Pancreas (tissue), 10 donors: ENCODE results near the gene TTC7B. TPM values are rescaled to one million over a fixed set of nuclear protein-coding genes. Genes with fewer than 3 reads are reported as not detected.

Experiments used
- ATAC-seq, 4 donors: fragments of 200-7000 bp; cut with Tn5 transposase; one replicate each; pipeline versions ENCODE4 v1.8.0 to v1.9.1; 2020; ENCODE audit warnings: mild to moderate bottlenecking in 4 of 4, moderate library complexity in 4 of 4
- DNase-seq, 6 donors: peaks; one replicate each; pipeline ENCODE4 v3.0.0-alpha.2; 2020
- FAIRE-seq: peaks from 2 replicates; lab custom pipeline; 2012; peaks lifted over from hg19 to GRCh38; lab: Jason Lieb, UNC
- H3K27ac ChIP-seq, 4 donors: fragments of 200-600 bp; sonication (generic); 1 replicate in 3 of 4; 2 replicates in 1 of 4; pipeline versions ENCODE4 v1.5.0 to v1.8.0; 2020
- H3K27me3 ChIP-seq, 4 donors: fragments of 200-600 bp; one replicate each; pipeline ENCODE4 v1.8.0; 2021
- H3K36me3 ChIP-seq, 3 donors: fragments of 200-600 bp; sonication (generic) in 1 of 3; one replicate each; pipeline versions ENCODE4 v1.5.0 to v1.8.0; 2020 to 2021
- H3K4me1 ChIP-seq, 3 donors: fragments of 200-600 bp; one replicate each; pipeline ENCODE4 v1.8.0; 2021
- H3K4me3 ChIP-seq, 4 donors: fragments of 200-600 bp; sonication (generic) in 2 of 4; one replicate each; pipeline versions ENCODE4 v1.5.0 to v1.8.0; 2020 to 2021
- H3K9me3 ChIP-seq, 4 donors: fragments of 200-600 bp; one replicate each; pipeline ENCODE4 v1.8.0; 2021
- WGBS, 2 donors: extraction: QIAGEN DNeasy Blood & Tissue Kit; methylation state at CpG; one replicate each; pipeline ENCODE4 v1.1.7; 2013; 5-methylcytosine and 5-hydroxymethylcytosine counted together
- intact Hi-C, 3 donors: fragments of 100-400 bp; cut with DNase I; formaldehyde crosslinking; loops; one replicate each; pipeline versions ENCODE4 v1.11.1 to v1.14.2; 2022
- polyA plus RNA-seq, 2 donors: library from polyadenylated mRNA; stranded (reverse); fragments of 200-250 nt; gene quantifications; one replicate each; pipeline ENCODE4 v1.2.3, GENCODE V29; 2013
- total RNA-seq, 6 donors: library from RNA; stranded (reverse); fragmentation: NEBNext Ultra II Directional in 4 of 6; extraction: Animal tissue kit (Norgen Biotek cat#: 25700) in 4 of 6; gene quantifications; one replicate each; pipeline versions ENCODE4 v1.2.1 to v1.2.4, GENCODE V29; 2021 to 2023
- TF ChIP-seq, protein P1 (sequence below), 4 donors: fragments of 200-600 bp; sonication (generic) in 3 of 4; IDR thresholded peaks; one replicate each; pipeline versions ENCODE4 v1.5.0 to v1.8.0; 2021; ENCODE audit warnings: antibody characterized with exemption in 4 of 4
- donor health status: healthy with polysubstance abuse.
- donor health status: DM: no; HTN: no; CAD: no; lungs with moderate emphysema.
- donor health status: DM: no; HTN: no; CAD: no.
- donor health status: control.
- donor health status: control.
- donor health status: Bipolar disorder and iron deficiency.
- donor health status: DM: yes; HTN: yes; CAD: no.
- donor health status: DM: no; HTN: no; CAD: no.
- donor health status: DM: no; HTN: no; CAD: no.
- donor health status: DM: yes; HTN: yes; CAD: no.

Gene TTC7B
- total and polyA plus RNA-seq, 8 donors = 8.9 to 39.6 (median 29.6) TPM

DNA sequence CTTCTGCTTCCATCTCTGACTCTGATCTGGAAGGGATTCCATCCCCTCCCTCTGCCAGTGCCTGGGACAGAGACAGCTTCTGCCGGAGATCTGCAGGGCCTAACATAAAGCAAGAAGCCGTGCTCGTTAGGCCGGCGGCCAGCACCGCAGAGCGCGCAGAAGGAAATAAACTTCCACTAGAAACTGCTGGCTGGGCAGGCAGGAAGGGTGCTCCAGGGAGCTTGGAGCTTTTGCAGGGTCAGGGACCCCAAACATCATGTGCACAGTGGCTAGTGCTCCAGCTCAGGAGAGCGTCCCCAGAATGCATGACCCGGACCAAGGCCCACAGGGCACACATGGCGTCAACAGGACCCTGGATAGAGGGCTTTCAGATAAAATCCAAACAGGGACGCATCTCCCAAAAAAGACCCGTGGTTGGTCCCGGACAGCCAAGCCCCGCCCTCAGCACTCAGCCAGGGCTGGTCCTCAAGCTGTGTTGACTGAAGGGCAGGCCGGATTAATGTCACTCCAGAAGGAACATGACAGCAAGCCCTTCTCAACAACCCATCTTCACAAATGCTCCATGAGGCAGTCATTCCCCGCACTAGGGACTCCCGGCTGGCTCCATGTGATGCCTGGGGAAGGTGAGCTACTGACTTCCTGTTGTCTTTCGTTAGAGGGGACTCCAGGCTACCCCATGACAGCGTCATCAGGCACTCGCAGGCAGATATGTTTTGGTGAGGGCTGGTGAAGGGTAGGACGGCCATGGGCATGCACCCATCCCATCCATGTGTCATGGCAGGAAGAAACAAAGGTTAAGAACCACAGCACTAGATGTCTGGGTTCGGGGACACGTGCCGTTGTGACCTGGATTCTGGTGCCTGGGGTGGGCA lies 297.9 kb downstream of the TTC7B start:
- peaks cover 0 to 2% (median under 1%) of the 10 kb centered on the region in 3 donors for H3K4me1 ChIP-seq
- no peak overlapping the region for H3K27ac ChIP-seq
- TF ChIP-seq, protein P1, sequence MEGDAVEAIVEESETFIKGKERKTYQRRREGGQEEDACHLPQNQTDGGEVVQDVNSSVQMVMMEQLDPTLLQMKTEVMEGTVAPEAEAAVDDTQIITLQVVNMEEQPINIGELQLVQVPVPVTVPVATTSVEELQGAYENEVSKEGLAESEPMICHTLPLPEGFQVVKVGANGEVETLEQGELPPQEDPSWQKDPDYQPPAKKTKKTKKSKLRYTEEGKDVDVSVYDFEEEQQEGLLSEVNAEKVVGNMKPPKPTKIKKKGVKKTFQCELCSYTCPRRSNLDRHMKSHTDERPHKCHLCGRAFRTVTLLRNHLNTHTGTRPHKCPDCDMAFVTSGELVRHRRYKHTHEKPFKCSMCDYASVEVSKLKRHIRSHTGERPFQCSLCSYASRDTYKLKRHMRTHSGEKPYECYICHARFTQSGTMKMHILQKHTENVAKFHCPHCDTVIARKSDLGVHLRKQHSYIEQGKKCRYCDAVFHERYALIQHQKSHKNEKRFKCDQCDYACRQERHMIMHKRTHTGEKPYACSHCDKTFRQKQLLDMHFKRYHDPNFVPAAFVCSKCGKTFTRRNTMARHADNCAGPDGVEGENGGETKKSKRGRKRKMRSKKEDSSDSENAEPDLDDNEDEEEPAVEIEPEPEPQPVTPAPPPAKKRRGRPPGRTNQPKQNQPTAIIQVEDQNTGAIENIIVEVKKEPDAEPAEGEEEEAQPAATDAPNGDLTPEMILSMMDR (IDR thresholded peaks at IDR 0.05) = no peak
- 66 to 77% methylated on average over 25 of the region's 25 CpGs for WGBS, 2 donors
- peak in 1 of 6 donors; percentile 40 for DNase-seq
- no peak for FAIRE-seq
- H3K27me3 ChIP-seq = no peaks in the 10 kb centered on the region
- intact Hi-C loops = loop anchor here in 1 of 3 donors (10.0 kb wide), 1 partner anchor 114 kb away; no protein-coding TSS in a partner anchor
- no peak for ATAC-seq
- no peaks in the 10 kb centered on the region for H3K36me3 ChIP-seq
- H3K4me3 ChIP-seq = no peak overlapping the region
- no peaks in the 10 kb centered on the region for H3K9me3 ChIP-seq

DNA sequence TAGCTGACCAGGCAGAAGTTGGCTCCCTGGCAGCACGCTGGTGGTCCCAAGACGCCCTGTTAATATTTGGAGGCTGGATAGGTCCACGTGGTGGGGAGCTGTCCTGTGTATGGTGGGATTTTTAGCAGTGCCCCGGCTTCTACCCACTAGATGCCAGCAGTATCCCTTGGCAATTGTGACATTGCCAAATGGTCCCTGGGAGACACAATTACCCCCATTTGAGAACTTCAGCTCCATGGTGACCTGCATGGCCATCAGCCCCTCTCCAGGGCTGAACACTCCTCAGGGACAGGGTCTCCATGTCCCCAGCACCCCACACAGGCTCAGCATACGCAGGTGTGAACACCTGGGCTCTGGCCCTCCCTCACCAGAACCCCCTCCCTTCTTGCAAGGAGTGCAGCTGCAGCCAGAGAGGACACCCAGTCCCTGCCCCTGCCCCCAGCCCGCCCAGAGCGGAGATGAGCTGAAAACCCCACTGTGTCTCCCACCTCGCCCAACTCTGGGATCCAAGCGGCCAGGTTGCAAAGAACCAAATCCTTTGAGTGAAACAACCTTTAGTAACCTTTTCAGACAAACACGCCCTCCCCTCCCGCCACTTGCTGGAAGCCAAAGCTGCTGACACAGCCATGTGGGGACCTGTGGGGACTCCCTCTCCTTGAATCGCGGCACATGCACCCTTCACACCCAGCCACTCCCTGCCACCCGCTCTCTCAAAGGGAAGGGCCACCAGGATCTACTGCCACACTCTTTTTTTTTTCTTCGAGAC lies 299.0 kb downstream of the TTC7B start:
- ATAC-seq = peak in 2 of 4 donors; percentile 15 to 24
- Histone ChIP-seq H3K36me3 (no peaks in the 10 kb centered on the region), H3K27me3 (no peaks in the 10 kb centered on the region), H3K27ac (no peak overlapping the region), H3K9me3 (no peaks in the 10 kb centered on the region), H3K4me3 (no peak overlapping the region), H3K4me1 (peaks cover 5 to 12% (median 11%) of the 10 kb centered on the region in 3 donors)
- FAIRE-seq = no peak
- DNase-seq = peak in 2 of 6 donors; percentile 40 to 48
- TF ChIP-seq, protein P1 (IDR thresholded peaks at IDR 0.05) = no peak
- WGBS, 2 donors = 64 to 71% methylated on average over 14 to 15 of the region's 15 CpGs
- intact Hi-C loops = loop anchor here in 1 of 3 donors (10.0 kb wide), 1 partner anchor 112 kb away; no protein-coding TSS in a partner anchor

DNA sequence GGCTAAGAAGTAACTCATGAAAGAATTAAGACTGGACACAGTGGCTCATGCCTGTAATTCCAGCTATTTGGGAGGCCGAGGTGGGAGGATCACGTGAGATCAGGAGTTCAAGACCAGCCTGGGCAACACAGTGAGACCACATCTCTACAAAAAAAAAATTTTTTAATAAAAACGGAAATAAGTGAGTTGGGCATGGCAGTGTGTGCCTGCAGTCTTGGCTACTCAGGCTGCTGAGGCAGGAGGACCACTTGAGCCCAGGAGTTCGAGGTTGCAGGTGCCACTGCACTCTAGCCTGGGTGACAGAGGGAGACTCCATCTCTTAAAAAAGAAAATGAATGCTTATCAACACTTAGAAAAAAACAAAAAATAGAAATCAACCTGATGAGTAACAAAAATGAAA lies 301.7 kb downstream of the TTC7B start:
- Histone ChIP-seq H3K27ac (peak overlapping the region; percentile 46 to 90 (median 76)), H3K9me3 (no peaks in the 10 kb centered on the region), H3K4me3 (no peak overlapping the region), H3K27me3 (no peaks in the 10 kb centered on the region), H3K4me1 (peaks cover 5 to 16% (median 14%) of the 10 kb centered on the region in 3 donors), H3K36me3 (no peaks in the 10 kb centered on the region)
- no peak for DNase-seq
- intact Hi-C loops = loop anchor here in 1 of 3 donors (10.0 kb wide), 1 partner anchor 110 kb away; no protein-coding TSS in a partner anchor
- TF ChIP-seq, protein P1 (IDR thresholded peaks at IDR 0.05) = no peak
- WGBS, 2 donors = 76 to 79% methylated on average over 4 of the region's 4 CpGs
- ATAC-seq = no peak
- FAIRE-seq = no peak

DNA sequence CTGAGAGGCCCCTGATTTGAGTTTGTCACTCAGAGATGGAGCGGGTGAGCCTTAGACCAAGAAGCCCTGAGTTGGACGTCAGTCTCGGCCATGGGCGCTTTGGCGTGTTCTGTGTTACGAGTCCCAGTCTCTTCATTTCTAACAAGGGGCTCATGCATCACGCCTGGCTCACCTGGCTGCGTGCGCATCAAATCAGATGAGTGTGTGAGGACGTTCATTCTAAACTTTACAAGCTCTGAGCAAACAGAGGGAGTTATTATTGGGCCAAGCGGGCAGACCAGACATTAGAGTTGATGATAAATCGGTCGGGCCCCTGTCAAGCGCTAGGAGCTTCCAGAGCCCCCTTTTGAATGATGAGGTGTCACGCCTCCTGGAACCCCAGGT lies 302.2 kb downstream of the TTC7B start:
- FAIRE-seq (no peak), ATAC-seq (peak in 1 of 4 donors; percentile 1), DNase-seq (no peak)
- Histone ChIP-seq H3K4me3 (no peak overlapping the region), H3K36me3 (no peaks in the 10 kb centered on the region), H3K9me3 (no peaks in the 10 kb centered on the region), H3K27ac (peak overlapping the region; percentile 46 to 90 (median 76)), H3K4me1 (peaks cover 5 to 16% (median 14%) of the 10 kb centered on the region in 3 donors), H3K27me3 (no peaks in the 10 kb centered on the region)
- TF ChIP-seq, protein P1 (IDR thresholded peaks at IDR 0.05) = no peak
- intact Hi-C loops = loop anchor here in 1 of 3 donors (10.0 kb wide), 1 partner anchor 109 kb away; no protein-coding TSS in a partner anchor
- WGBS, 2 donors = 58 to 62% methylated on average over 15 of the region's 15 CpGs
